SK-N-SH treated with all-trans-retinoic acid at 6 μM for 48 hours (cell line): ENCODE results near the gene RUNX3.

ENCODE experiments used
- ARNTL ChIP-seq: fragments of 450-650 bp; formaldehyde crosslinking; IDR thresholded peaks from 2 replicates; pipeline ENCODE4 v1.5.0; 2020; ENCODE audit warnings: low read depth, mild to moderate bottlenecking, moderate library complexity, borderline replicate concordance
- BACH2 ChIP-seq: fragments of 250-450 bp; sonication (Bioruptor Pico); IDR thresholded peaks from 2 replicates; pipeline ENCODE4 v1.9.0; 2021; ENCODE audit warnings: mild to moderate bottlenecking, borderline replicate concordance
- CSDC2 ChIP-seq: fragments of 250-450 bp; sonication (Bioruptor Pico); IDR thresholded peaks from 2 replicates; pipeline ENCODE4 v1.5.0; 2020; ENCODE audit warnings: mild to moderate bottlenecking, moderate library complexity
- ESRRG ChIP-seq: fragments of 250-450 bp; sonication (Bioruptor Pico); IDR thresholded peaks from 2 replicates; pipeline ENCODE4 v1.6.1; 2021; ENCODE audit warnings: mild to moderate bottlenecking
- OSR1 ChIP-seq: fragments of 250-450 bp; sonication (Bioruptor Pico); IDR thresholded peaks from 2 replicates; pipeline ENCODE4 v1.8.0; 2022; ENCODE audit warnings: moderate library complexity, mild to moderate bottlenecking, inconsistent platforms
- RARB ChIP-seq: fragments of 250-450 bp; sonication (Bioruptor Pico); IDR thresholded peaks from 2 replicates; pipeline ENCODE4 v1.8.0; 2021; ENCODE audit warnings: mild to moderate bottlenecking, moderate library complexity
- TOX ChIP-seq: fragments of 250-450 bp; sonication (Bioruptor Pico); IDR thresholded peaks from 2 replicates; pipeline ENCODE4 v1.8.0; 2021; ENCODE audit warnings: mild to moderate bottlenecking, moderate library complexity, borderline replicate concordance
- ZC3H10 ChIP-seq: fragments of 250-450 bp; sonication (Bioruptor Pico); IDR thresholded peaks from 2 replicates; pipeline ENCODE4 v1.5.1; 2021; ENCODE audit warnings: mild to moderate bottlenecking, moderate library complexity
- ZFP3 ChIP-seq: fragments of 250-450 bp; sonication (Bioruptor Pico); IDR thresholded peaks from 2 replicates; pipeline ENCODE4 v1.5.0; 2020; ENCODE audit warnings: mild to moderate bottlenecking, moderate library complexity
- ZNF565 ChIP-seq: fragments of 450-650 bp; formaldehyde crosslinking; conservative IDR thresholded peaks from 2 replicates; pipeline ENCODE4 v1.5.0; 2020; ENCODE audit warnings: low read depth, mild to moderate bottlenecking, moderate library complexity
- TF ChIP-seq, protein P1 (sequence below): fragments of 250-450 bp; sonication (Bioruptor Pico); IDR thresholded peaks from 2 replicates; pipeline ENCODE4 v1.8.0; 2020; ENCODE audit warnings: mild to moderate bottlenecking, moderate library complexity, borderline replicate concordance
- TF ChIP-seq, protein P2 (sequence below): fragments of 250-450 bp; sonication (Bioruptor Pico); IDR thresholded peaks from 2 replicates; pipeline ENCODE4 v1.5.1; 2020; ENCODE audit warnings: low read depth, mild to moderate bottlenecking, moderate library complexity

DNA sequence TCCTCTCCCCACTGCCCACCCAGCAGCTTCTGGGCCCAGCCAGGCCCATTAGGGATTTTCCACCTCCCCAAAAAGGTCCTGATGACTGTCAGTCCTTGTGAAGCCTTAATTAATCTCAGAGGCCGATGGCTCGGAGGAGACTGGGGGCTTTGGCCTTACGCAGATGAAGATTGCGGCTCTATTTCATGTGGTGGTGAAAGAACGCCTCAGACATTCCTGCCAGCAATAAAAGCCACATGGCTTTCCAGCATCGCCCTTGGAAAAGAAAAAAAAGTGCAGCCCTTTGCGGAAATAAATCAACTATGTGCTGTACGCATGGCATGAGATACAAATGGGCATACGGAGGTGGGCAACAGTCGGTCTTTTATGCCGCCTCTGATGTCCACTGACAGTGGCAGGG, 6.6 kb upstream of the RUNX3 start:
- TF ChIP-seq ZC3H10 (no peak), TOX (CRISPR knock-in tag) (no peak), OSR1 (CRISPR knock-in tag) (no peak), ZFP3 (CRISPR knock-in tag) (no peak), ESRRG (CRISPR knock-in tag) (no peak), ZNF565 (CRISPR knock-in tag) (no peak), CSDC2 (no peak), ARNTL (CRISPR knock-in tag) (no peak), BACH2 (no peak), RARB (no peak)
- TF ChIP-seq, protein P1, sequence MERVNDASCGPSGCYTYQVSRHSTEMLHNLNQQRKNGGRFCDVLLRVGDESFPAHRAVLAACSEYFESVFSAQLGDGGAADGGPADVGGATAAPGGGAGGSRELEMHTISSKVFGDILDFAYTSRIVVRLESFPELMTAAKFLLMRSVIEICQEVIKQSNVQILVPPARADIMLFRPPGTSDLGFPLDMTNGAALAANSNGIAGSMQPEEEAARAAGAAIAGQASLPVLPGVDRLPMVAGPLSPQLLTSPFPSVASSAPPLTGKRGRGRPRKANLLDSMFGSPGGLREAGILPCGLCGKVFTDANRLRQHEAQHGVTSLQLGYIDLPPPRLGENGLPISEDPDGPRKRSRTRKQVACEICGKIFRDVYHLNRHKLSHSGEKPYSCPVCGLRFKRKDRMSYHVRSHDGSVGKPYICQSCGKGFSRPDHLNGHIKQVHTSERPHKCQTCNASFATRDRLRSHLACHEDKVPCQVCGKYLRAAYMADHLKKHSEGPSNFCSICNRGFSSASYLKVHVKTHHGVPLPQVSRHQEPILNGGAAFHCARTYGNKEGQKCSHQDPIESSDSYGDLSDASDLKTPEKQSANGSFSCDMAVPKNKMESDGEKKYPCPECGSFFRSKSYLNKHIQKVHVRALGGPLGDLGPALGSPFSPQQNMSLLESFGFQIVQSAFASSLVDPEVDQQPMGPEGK (CRISPR knock-in tag): no peak
- TF ChIP-seq, protein P2, sequence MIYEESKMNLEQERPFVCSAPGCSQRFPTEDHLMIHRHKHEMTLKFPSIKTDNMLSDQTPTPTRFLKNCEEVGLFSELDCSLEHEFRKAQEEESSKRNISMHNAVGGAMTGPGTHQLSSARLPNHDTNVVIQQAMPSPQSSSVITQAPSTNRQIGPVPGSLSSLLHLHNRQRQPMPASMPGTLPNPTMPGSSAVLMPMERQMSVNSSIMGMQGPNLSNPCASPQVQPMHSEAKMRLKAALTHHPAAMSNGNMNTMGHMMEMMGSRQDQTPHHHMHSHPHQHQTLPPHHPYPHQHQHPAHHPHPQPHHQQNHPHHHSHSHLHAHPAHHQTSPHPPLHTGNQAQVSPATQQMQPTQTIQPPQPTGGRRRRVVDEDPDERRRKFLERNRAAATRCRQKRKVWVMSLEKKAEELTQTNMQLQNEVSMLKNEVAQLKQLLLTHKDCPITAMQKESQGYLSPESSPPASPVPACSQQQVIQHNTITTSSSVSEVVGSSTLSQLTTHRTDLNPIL (CRISPR knock-in tag): no peak
